ENCODE data around the gene SWI5.

The SWI5 gene

DNA sequence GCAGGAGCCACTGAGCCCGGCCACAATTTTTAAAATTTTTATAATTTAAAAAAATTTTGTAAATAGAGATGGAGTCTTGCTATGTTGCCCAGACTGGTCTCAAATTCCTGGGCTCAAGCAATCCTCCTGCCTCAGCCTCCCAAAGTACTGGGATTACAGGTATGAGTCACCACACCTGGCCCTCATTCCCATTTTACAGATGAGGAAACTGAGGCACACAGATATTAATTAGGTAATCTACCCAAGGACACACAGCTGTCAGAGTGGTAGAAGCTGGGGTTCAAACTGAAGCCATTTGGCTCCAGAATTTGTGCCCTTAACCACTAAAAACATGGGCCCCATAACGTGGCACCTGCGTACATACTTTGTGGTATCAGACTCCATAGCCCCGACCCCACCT lies 38.6 kb downstream of the SWI5 start:
- peaks cover 58% of the 10 kb centered on the region for H3K36me3 ChIP-seq (ENCODE audit: insufficient read depth, low read length)
- no peaks in the 10 kb centered on the region for H3K27me3 ChIP-seq (ENCODE audit: insufficient read depth, low read length)
- no peaks in the 10 kb centered on the region for H3K4me1 ChIP-seq (ENCODE audit: insufficient read depth, low read length, severe bottlenecking)

DNA sequence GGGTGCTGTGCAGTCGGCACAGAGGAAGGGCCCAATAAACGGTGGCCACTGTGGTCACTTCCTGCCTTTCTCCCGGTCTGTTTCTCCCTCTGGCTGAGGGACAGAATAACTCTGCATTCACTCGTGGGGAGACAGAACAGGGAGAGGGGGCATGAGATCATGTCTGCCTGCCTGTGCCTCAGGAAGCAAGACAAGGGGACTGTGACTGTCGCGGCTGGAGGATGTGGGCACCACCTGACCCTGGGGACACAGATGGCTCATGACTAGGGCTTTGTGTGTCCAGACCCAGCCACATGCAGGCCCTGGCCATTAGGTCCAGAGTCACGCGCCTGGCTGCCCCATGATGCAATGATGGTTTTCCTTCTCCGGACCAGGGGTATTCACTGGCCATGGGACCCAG lies 40.3 kb downstream of the SWI5 start:
- Histone ChIP-seq H3K27me3 (ENCODE audit: insufficient read depth, low read length) (no peaks in the 10 kb centered on the region), H3K9me2 (ENCODE audit: low read depth, low read length) (no peaks in the 10 kb centered on the region), H3K4me3 (ENCODE audit: low read depth, low read length, poor library complexity, severe bottlenecking) (no peak overlapping the region), H3K9ac (ENCODE audit: low read length) (no peak overlapping the region), H3K9me3 (ENCODE audit: low read length) (no peaks in the 10 kb centered on the region), H3K79me2 (ENCODE audit: insufficient read depth, low read length) (no peaks in the 10 kb centered on the region), H4K20me1 (ENCODE audit: insufficient read depth, low read length) (no peaks in the 10 kb centered on the region), H3K36me3 (ENCODE audit: insufficient read depth, low read length) (peaks cover 47% of the 10 kb centered on the region), H3K27ac (ENCODE audit: low read depth, low read length, poor library complexity, severe bottlenecking) (no peak overlapping the region), H3F3A (ENCODE audit: insufficient read depth, low read length) (no peaks in the 10 kb centered on the region), H3K4me1 (ENCODE audit: insufficient read depth, low read length, severe bottlenecking) (peaks cover 5% of the 10 kb centered on the region), H3K4me2 (ENCODE audit: low read length) (no peak overlapping the region), H2AFZ (ENCODE audit: low read length) (no peak overlapping the region)
- no peak for TF ChIP-seq EZH2 (IDR thresholded peaks at IDR 0.05; ENCODE audit: borderline replicate concordance, low read length)
- TF ChIP-seq, protein P1, sequence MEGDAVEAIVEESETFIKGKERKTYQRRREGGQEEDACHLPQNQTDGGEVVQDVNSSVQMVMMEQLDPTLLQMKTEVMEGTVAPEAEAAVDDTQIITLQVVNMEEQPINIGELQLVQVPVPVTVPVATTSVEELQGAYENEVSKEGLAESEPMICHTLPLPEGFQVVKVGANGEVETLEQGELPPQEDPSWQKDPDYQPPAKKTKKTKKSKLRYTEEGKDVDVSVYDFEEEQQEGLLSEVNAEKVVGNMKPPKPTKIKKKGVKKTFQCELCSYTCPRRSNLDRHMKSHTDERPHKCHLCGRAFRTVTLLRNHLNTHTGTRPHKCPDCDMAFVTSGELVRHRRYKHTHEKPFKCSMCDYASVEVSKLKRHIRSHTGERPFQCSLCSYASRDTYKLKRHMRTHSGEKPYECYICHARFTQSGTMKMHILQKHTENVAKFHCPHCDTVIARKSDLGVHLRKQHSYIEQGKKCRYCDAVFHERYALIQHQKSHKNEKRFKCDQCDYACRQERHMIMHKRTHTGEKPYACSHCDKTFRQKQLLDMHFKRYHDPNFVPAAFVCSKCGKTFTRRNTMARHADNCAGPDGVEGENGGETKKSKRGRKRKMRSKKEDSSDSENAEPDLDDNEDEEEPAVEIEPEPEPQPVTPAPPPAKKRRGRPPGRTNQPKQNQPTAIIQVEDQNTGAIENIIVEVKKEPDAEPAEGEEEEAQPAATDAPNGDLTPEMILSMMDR (IDR thresholded peaks at IDR 0.05; ENCODE audit: low read length), result no peak

More for the DNA sequence above, 38.6 kb downstream of the SWI5 start:
- Histone ChIP-seq H3K9ac (ENCODE audit: low read length) (no peak overlapping the region), H3K79me2 (ENCODE audit: insufficient read depth, low read length) (no peaks in the 10 kb centered on the region), H3K4me3 (ENCODE audit: low read depth, low read length, poor library complexity, severe bottlenecking) (no peak overlapping the region), H2AFZ (ENCODE audit: low read length) (no peak overlapping the region), H3K27ac (ENCODE audit: low read depth, low read length, poor library complexity, severe bottlenecking) (no peak overlapping the region), H3K9me2 (ENCODE audit: low read depth, low read length) (no peaks in the 10 kb centered on the region), H3K9me3 (ENCODE audit: low read length) (no peaks in the 10 kb centered on the region), H3K4me2 (ENCODE audit: low read length) (no peak overlapping the region), H4K20me1 (ENCODE audit: insufficient read depth, low read length) (no peaks in the 10 kb centered on the region), H3F3A (ENCODE audit: insufficient read depth, low read length) (no peaks in the 10 kb centered on the region)
- TF ChIP-seq, protein P1 (IDR thresholded peaks at IDR 0.05; ENCODE audit: low read length), result no peak
- no peak for TF ChIP-seq EZH2 (IDR thresholded peaks at IDR 0.05; ENCODE audit: borderline replicate concordance, low read length)

DNA sequence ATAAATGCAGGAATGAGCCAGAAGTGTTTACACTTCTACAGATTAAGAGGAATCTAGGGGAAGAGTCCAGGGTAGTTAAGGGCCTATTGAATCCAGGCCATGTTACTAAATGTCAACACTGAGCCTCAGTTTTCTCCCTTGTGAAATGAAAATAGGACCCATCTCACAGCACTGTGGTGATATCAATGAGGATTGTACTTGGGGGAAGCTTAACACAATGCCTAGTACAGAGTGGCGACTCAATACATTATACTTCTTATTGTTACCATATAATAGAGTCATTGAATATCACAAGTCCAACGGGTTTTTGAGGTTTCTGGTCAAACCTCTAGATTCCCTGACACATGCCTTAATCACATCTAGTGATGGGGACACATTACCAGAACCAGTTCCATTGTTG lies 41.6 kb downstream of the SWI5 start:
- H4K20me1 ChIP-seq (ENCODE audit: insufficient read depth, low read length), result no peaks in the 10 kb centered on the region
- H3K4me2 ChIP-seq (ENCODE audit: low read length), result no peak overlapping the region
- peaks cover 10% of the 10 kb centered on the region for H3K4me1 ChIP-seq (ENCODE audit: insufficient read depth, low read length, severe bottlenecking)
- no peaks in the 10 kb centered on the region for H3K9me3 ChIP-seq (ENCODE audit: low read length)
- no peaks in the 10 kb centered on the region for H3K79me2 ChIP-seq (ENCODE audit: insufficient read depth, low read length)
- H3K27ac ChIP-seq (ENCODE audit: low read depth, low read length, poor library complexity, severe bottlenecking), result no peak overlapping the region
- H3K4me3 ChIP-seq (ENCODE audit: low read depth, low read length, poor library complexity, severe bottlenecking), result no peak overlapping the region
- H3K27me3 ChIP-seq (ENCODE audit: insufficient read depth, low read length), result no peaks in the 10 kb centered on the region
- H3K36me3 ChIP-seq (ENCODE audit: insufficient read depth, low read length), result peaks cover 45% of the 10 kb centered on the region
- H3K9ac ChIP-seq (ENCODE audit: low read length), result no peak overlapping the region
- H3K9me2 ChIP-seq (ENCODE audit: low read depth, low read length), result no peaks in the 10 kb centered on the region
- no peaks in the 10 kb centered on the region for H3F3A ChIP-seq (ENCODE audit: insufficient read depth, low read length)
- TF ChIP-seq EZH2 (IDR thresholded peaks at IDR 0.05; ENCODE audit: borderline replicate concordance, low read length), result no peak
- TF ChIP-seq, protein P1 (IDR thresholded peaks at IDR 0.05; ENCODE audit: low read length), result no peak
- no peak overlapping the region for H2AFZ ChIP-seq (ENCODE audit: low read length)
